D721Med (cell line): ENCODE measurements around the gene GNG14.

ENCODE experiments used
- DNase-seq: peaks from one replicate; pipeline ENCODE4 v3.0.0; 2011; ENCODE audit warnings: low spot score; ENCODE audit not compliant: insufficient read length
- FAIRE-seq: peaks from 2 replicates; lab custom pipeline; 2011; peaks lifted over from hg19 to GRCh38; lab: Jason Lieb, UNC
- CTCF ChIP-seq: IDR thresholded peaks from 2 replicates; pipeline ENCODE4 v1.5.1; 2012; ENCODE audit warnings: mild to moderate bottlenecking, control low read depth; ENCODE audit not compliant: insufficient read depth; ENCODE audit errors: missing control alignments

The GNG14 gene

GRCh38 chr19:12715929-12716328 lies 28.1 kb downstream of the GNG14 start:
- DNase-seq (no peak), FAIRE-seq (no peak)
- no peak for TF ChIP-seq CTCF

- FAIRE-seq (no peak), DNase-seq (no peak)
- TF ChIP-seq CTCF = no peak
Observed at GRCh38 chr19:12720296-12720695, 32.5 kb downstream of the GNG14 start.

GRCh38 chr19:12720851-12721655 lies 33.3 kb downstream of the GNG14 start:
- no peak for TF ChIP-seq CTCF
- no peak for DNase-seq
- FAIRE-seq = no peak

- peak; percentile 60 for DNase-seq
- no peak for TF ChIP-seq CTCF
- FAIRE-seq = no peak
Observed at GRCh38 chr19:12721656-12722565, 34.1 kb downstream of the GNG14 start.

GRCh38 chr19:12722566-12723380 lies 35.0 kb downstream of the GNG14 start:
- FAIRE-seq (peak; percentile 21), DNase-seq (peak; percentile 94)
- no peak for TF ChIP-seq CTCF

- DNase-seq (no peak), FAIRE-seq (no peak)
- no peak for TF ChIP-seq CTCF
Observed at GRCh38 chr19:12723381-12723640, 35.5 kb downstream of the GNG14 start.
